ENCODE data around the gene VSTM2B.

The VSTM2B gene

GRCh38 chr19:29525901-29526729, at the start of gene VSTM2B:
Gene VSTM2B, plus strand, starts transcription at chr19:29525994. Its CDS starts 590 bp downstream, at chr19:29526584.
- Histone ChIP-seq H3K9me3 (ENCODE audit: control insufficient read depth, low read length) (peaks cover 7% of the 10 kb centered on the region), H3K9ac (ENCODE audit: low read length) (no peak within 1 kb of the TSS), H3K36me3 (ENCODE audit: control insufficient read depth, insufficient read depth, low read length, severe bottlenecking) (no peaks in the 10 kb centered on the region), H3K4me1 (ENCODE audit: control insufficient read depth, insufficient read depth, low read length) (no peaks in the 10 kb centered on the region), H3K4me3 (ENCODE audit: low read length) (no peak within 1 kb of the TSS), H3K27me3 (replicated peaks; ENCODE audit: control insufficient read depth, insufficient read depth, low read length) (peaks cover 62% of the 10 kb centered on the region)
- no peak for DNase-seq (ENCODE audit: low read depth)

- Histone ChIP-seq H3K9ac (ENCODE audit: low read length) (no peak overlapping the region), H3K4me3 (ENCODE audit: low read length) (no peak overlapping the region), H3K36me3 (ENCODE audit: control insufficient read depth, insufficient read depth, low read length, severe bottlenecking) (no peaks in the 10 kb centered on the region), H3K9me3 (ENCODE audit: control insufficient read depth, low read length) (peaks cover 11% of the 10 kb centered on the region), H3K4me1 (ENCODE audit: control insufficient read depth, insufficient read depth, low read length) (no peaks in the 10 kb centered on the region), H3K27me3 (replicated peaks; ENCODE audit: control insufficient read depth, insufficient read depth, low read length) (peaks cover 14% of the 10 kb centered on the region)
- DNase-seq (ENCODE audit: low read depth) = no peak
Measured at GRCh38 chr19:29476528-29476927, 49.3 kb upstream of the VSTM2B start.

- no peaks in the 10 kb centered on the region for H3K4me1 ChIP-seq (ENCODE audit: control insufficient read depth, insufficient read depth, low read length)
- peaks cover 14% of the 10 kb centered on the region for H3K27me3 ChIP-seq (replicated peaks; ENCODE audit: control insufficient read depth, insufficient read depth, low read length)
- peaks cover 11% of the 10 kb centered on the region for H3K9me3 ChIP-seq (ENCODE audit: control insufficient read depth, low read length)
- no peaks in the 10 kb centered on the region for H3K36me3 ChIP-seq (ENCODE audit: control insufficient read depth, insufficient read depth, low read length, severe bottlenecking)
- DNase-seq (ENCODE audit: low read depth) = no peak
- H3K9ac ChIP-seq (ENCODE audit: low read length) = no peak overlapping the region
- H3K4me3 ChIP-seq (ENCODE audit: low read length) = no peak overlapping the region
Measured at GRCh38 chr19:29477831-29478577, 47.8 kb upstream of the VSTM2B start.

- Histone ChIP-seq H3K27me3 (replicated peaks; ENCODE audit: control insufficient read depth, insufficient read depth, low read length) (peaks cover 14% of the 10 kb centered on the region), H3K36me3 (ENCODE audit: control insufficient read depth, insufficient read depth, low read length, severe bottlenecking) (no peaks in the 10 kb centered on the region), H3K9me3 (ENCODE audit: control insufficient read depth, low read length) (peaks cover 11% of the 10 kb centered on the region), H3K4me3 (ENCODE audit: low read length) (no peak overlapping the region), H3K9ac (ENCODE audit: low read length) (no peak overlapping the region), H3K4me1 (ENCODE audit: control insufficient read depth, insufficient read depth, low read length) (no peaks in the 10 kb centered on the region)
- no peak for DNase-seq (ENCODE audit: low read depth)
Measured at GRCh38 chr19:29478578-29479565, 46.9 kb upstream of the VSTM2B start.

- Histone ChIP-seq H3K27me3 (replicated peaks; ENCODE audit: control insufficient read depth, insufficient read depth, low read length) (peaks cover 14% of the 10 kb centered on the region), H3K4me1 (ENCODE audit: control insufficient read depth, insufficient read depth, low read length) (no peaks in the 10 kb centered on the region), H3K9me3 (ENCODE audit: control insufficient read depth, low read length) (peaks cover 11% of the 10 kb centered on the region), H3K36me3 (ENCODE audit: control insufficient read depth, insufficient read depth, low read length, severe bottlenecking) (no peaks in the 10 kb centered on the region), H3K9ac (ENCODE audit: low read length) (no peak overlapping the region), H3K4me3 (ENCODE audit: low read length) (no peak overlapping the region)
- no peak for DNase-seq (ENCODE audit: low read depth)
Measured at GRCh38 chr19:29479941-29480340, 45.9 kb upstream of the VSTM2B start.

- DNase-seq (ENCODE audit: low read depth) = no peak
- peaks cover 11% of the 10 kb centered on the region for H3K9me3 ChIP-seq (ENCODE audit: control insufficient read depth, low read length)
- H3K27me3 ChIP-seq (replicated peaks; ENCODE audit: control insufficient read depth, insufficient read depth, low read length) = peaks cover 14% of the 10 kb centered on the region
- H3K9ac ChIP-seq (ENCODE audit: low read length) = no peak overlapping the region
- no peaks in the 10 kb centered on the region for H3K36me3 ChIP-seq (ENCODE audit: control insufficient read depth, insufficient read depth, low read length, severe bottlenecking)
- no peak overlapping the region for H3K4me3 ChIP-seq (ENCODE audit: low read length)
- no peaks in the 10 kb centered on the region for H3K4me1 ChIP-seq (ENCODE audit: control insufficient read depth, insufficient read depth, low read length)
Measured at GRCh38 chr19:29480507-29480906, 45.3 kb upstream of the VSTM2B start.

- H3K9ac ChIP-seq (ENCODE audit: low read length) = no peak overlapping the region
- no peaks in the 10 kb centered on the region for H3K4me1 ChIP-seq (ENCODE audit: control insufficient read depth, insufficient read depth, low read length)
- no peak for DNase-seq (ENCODE audit: low read depth)
- peaks cover 14% of the 10 kb centered on the region for H3K9me3 ChIP-seq (ENCODE audit: control insufficient read depth, low read length)
- H3K36me3 ChIP-seq (ENCODE audit: control insufficient read depth, insufficient read depth, low read length, severe bottlenecking) = no peaks in the 10 kb centered on the region
- peaks cover 9% of the 10 kb centered on the region for H3K27me3 ChIP-seq (replicated peaks; ENCODE audit: control insufficient read depth, insufficient read depth, low read length)
- H3K4me3 ChIP-seq (ENCODE audit: low read length) = no peak overlapping the region
Measured at GRCh38 chr19:29482855-29483640, 42.7 kb upstream of the VSTM2B start.

- peaks cover 14% of the 10 kb centered on the region for H3K9me3 ChIP-seq (ENCODE audit: control insufficient read depth, low read length)
- H3K4me1 ChIP-seq (ENCODE audit: control insufficient read depth, insufficient read depth, low read length) = no peaks in the 10 kb centered on the region
- DNase-seq (ENCODE audit: low read depth) = no peak
- H3K36me3 ChIP-seq (ENCODE audit: control insufficient read depth, insufficient read depth, low read length, severe bottlenecking) = no peaks in the 10 kb centered on the region
- peaks cover 6% of the 10 kb centered on the region for H3K27me3 ChIP-seq (replicated peaks; ENCODE audit: control insufficient read depth, insufficient read depth, low read length)
- no peak overlapping the region for H3K4me3 ChIP-seq (ENCODE audit: low read length)
- no peak overlapping the region for H3K9ac ChIP-seq (ENCODE audit: low read length)
Measured at GRCh38 chr19:29483641-29483920, 42.2 kb upstream of the VSTM2B start.

GRCh38 chr19:29483944-29484581, 41.7 kb upstream of the VSTM2B start:
- no peaks in the 10 kb centered on the region for H3K36me3 ChIP-seq (ENCODE audit: control insufficient read depth, insufficient read depth, low read length, severe bottlenecking)
- no peak overlapping the region for H3K9ac ChIP-seq (ENCODE audit: low read length)
- H3K27me3 ChIP-seq (replicated peaks; ENCODE audit: control insufficient read depth, insufficient read depth, low read length) = peaks cover 6% of the 10 kb centered on the region
- no peaks in the 10 kb centered on the region for H3K4me1 ChIP-seq (ENCODE audit: control insufficient read depth, insufficient read depth, low read length)
- H3K4me3 ChIP-seq (ENCODE audit: low read length) = no peak overlapping the region
- H3K9me3 ChIP-seq (ENCODE audit: control insufficient read depth, low read length) = peaks cover 14% of the 10 kb centered on the region
- no peak for DNase-seq (ENCODE audit: low read depth)

- Histone ChIP-seq H3K9me3 (ENCODE audit: control insufficient read depth, low read length) (peaks cover 14% of the 10 kb centered on the region), H3K36me3 (ENCODE audit: control insufficient read depth, insufficient read depth, low read length, severe bottlenecking) (no peaks in the 10 kb centered on the region), H3K4me1 (ENCODE audit: control insufficient read depth, insufficient read depth, low read length) (no peaks in the 10 kb centered on the region), H3K4me3 (ENCODE audit: low read length) (no peak overlapping the region), H3K9ac (ENCODE audit: low read length) (no peak overlapping the region), H3K27me3 (replicated peaks; ENCODE audit: control insufficient read depth, insufficient read depth, low read length) (peaks cover 14% of the 10 kb centered on the region)
- DNase-seq (ENCODE audit: low read depth) = no peak
Measured at GRCh38 chr19:29484876-29485275, 40.9 kb upstream of the VSTM2B start.

Measured in adipocyte (in vitro differentiated cells).